ENCODE measurements around the gene MVD. TPM values are rescaled to one million over a fixed set of nuclear protein-coding genes. Genes with fewer than 3 reads are reported as not detected.
A peak's percentile ranks its signal among the peaks of the same experiment; 100 is the strongest.

MVD gene
- total and polyA plus RNA-seq, 2 of the 13 experiments (the other 11 are each of a cell fraction or from before 2014, with no cell fraction given), result 28.1 to 187 TPM

DNA sequence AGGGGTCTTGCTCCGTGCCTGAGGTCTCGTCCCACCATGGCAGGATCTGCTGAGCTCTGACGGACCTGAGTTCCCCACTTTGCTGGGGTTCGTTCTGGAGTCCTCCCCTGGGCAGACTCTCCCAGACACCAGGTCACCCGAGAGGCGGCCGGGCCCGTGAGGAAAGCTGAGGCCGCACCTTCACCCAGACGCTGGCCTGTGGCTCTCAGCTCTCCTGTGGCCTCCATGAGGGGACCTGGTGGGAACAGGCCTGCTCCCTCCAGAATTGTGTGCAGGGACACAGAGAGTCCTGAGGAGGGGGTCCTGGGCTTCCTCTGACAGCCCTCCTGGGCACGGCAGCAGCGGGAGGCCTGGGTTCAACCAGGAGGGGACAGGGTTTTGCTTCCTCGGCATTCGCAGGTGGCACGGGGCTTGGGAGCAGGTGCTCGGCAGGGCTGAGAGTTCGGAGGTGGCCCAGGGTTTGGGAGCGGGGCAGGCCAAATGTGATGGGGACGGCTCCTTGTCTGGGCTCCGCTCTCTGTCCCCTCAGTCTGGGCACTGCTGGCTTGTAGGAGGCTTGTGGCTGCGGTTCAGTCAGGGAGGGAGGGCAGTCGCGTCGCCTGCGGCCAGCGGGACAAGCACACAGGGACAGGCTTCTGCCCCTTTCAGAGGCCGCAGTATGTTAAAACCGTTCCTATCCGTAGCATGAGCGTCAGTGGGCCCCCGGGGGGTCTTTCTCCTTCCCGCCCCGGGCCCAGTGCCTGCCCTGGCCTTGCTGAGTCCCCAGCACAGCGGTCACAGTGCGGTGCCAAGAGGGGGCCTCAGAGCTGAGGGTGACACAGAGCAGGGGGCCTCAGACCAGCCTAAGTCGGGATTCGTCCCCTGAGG, 31.6 kb upstream of the MVD start (continued):
- TF ChIP-seq ZSCAN21 (CRISPR knock-in tag; IDR thresholded peaks at IDR 0.05; ENCODE audit: borderline replicate concordance), result no peak

DNA sequence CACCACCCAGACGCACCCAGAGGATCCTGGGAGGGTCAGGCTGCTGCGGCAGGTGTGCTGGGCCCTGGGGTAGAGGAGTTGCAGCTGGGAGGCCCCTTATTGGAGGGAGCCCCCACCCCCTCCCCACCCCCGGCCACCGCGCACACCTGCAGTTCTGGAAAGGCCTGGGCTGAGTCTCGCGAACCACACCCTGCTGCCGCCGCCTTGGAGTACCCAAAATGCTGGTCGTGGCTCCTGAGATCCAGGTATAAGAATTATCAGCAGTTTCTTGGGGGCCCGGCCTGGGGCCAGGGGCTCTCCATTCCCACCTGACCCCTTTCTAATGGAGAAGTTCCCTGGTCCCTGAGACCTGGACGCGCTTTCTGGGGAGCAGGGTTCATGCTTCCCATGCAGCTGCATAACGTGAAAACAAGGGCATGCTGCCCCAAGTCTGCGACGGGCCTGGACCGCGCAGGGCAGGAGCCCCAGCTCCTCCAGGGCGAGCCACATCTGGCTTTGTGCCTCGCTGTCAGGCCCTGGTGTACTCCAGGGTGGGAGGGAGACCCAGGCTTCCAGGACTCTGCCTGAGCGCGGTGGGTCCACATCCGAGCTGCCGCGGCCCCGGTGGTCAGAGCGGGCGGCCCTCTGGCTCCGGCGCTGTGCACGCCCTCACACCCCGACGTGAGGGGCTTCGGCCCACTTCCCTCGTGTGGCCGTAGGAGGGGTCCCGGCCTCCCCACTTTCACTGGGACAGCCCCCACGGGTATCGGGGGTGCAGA, 30.7 kb upstream of the MVD start:
- TF ChIP-seq, protein P1, sequence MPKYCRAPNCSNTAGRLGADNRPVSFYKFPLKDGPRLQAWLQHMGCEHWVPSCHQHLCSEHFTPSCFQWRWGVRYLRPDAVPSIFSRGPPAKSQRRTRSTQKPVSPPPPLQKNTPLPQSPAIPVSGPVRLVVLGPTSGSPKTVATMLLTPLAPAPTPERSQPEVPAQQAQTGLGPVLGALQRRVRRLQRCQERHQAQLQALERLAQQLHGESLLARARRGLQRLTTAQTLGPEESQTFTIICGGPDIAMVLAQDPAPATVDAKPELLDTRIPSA (CRISPR knock-in tag; IDR thresholded peaks at IDR 0.05; ENCODE audit: borderline replicate concordance), result no peak
- TF ChIP-seq, protein P2, sequence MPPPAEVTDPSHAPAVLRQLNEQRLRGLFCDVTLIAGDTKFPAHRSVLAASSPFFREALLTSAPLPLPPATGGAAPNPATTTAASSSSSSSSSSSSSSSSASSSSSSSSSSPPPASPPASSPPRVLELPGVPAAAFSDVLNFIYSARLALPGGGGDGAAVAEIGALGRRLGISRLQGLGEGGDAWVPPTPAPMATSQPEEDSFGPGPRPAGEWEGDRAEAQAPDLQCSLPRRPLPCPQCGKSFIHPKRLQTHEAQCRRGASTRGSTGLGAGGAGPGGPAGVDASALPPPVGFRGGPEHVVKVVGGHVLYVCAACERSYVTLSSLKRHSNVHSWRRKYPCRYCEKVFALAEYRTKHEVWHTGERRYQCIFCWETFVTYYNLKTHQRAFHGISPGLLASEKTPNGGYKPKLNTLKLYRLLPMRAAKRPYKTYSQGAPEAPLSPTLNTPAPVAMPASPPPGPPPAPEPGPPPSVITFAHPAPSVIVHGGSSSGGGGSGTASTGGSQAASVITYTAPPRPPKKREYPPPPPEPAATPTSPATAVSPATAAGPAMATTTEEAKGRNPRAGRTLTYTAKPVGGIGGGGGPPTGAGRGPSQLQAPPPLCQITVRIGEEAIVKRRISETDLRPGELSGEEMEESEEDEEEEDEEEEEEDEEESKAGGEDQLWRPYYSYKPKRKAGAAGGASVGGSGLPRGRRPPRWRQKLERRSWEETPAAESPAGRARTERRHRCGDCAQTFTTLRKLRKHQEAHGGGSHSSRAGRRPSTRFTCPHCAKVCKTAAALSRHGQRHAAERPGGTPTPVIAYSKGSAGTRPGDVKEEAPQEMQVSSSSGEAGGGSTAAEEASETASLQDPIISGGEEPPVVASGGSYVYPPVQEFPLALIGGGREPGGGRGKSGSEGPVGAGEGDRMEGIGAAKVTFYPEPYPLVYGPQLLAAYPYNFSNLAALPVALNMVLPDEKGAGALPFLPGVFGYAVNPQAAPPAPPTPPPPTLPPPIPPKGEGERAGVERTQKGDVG (CRISPR knock-in tag; IDR thresholded peaks at IDR 0.05; ENCODE audit: borderline replicate concordance), result 0 out of 2 replicates have a peak, but pooled peaks have one; percentile 21
- no peak for ATAC-seq
- no peak for FAIRE-seq
- ChIA-PET CTCF (ENCODE audit: low intra/inter-chr PET ratio, low total read pairs) (no interaction called here), POLR2A (no interaction called here)
- H3K27me3 ChIP-seq (ENCODE audit: control insufficient read depth in 1 of 2, insufficient read depth in 2 of 2, low read length in 2 of 2), result peaks cover 37 to 58% of the 10 kb centered on the region in 2 experiments
- no peak overlapping the region for H3K27ac ChIP-seq (ENCODE audit: extremely low read length, insufficient read depth, low read length)
- peaks cover 6 to 12% of the 10 kb centered on the region in 2 experiments; a peak in 4 of 5 replicates for H3K36me3 ChIP-seq (replicated peaks in 1 of 2; ENCODE audit: control insufficient read depth in 1 of 2, insufficient read depth in 2 of 2, low read length in 2 of 2)
- no peak overlapping the region for H2AFZ ChIP-seq (ENCODE audit: low read length)
- DNase-seq (ENCODE audit: low spot score), result no peak
- BruUV-seq (replicated peaks), result no TSS peak
- H3K4me3 ChIP-seq (replicated peaks in 1 of 3; ENCODE audit: insufficient read depth in 1 of 3, low read depth in 2 of 3, low read length in 3 of 3), result no peak overlapping the region
- no peaks in the 10 kb centered on the region for H3K9me3 ChIP-seq (ENCODE audit: low read length)
- no peak overlapping the region for H3K4me2 ChIP-seq (ENCODE audit: low read depth, low read length)
- in situ Hi-C loops (cut with HindIII; ENCODE audit: extremely low pct_ligation_motif_present, low pct_unique_long_range_greater_than_20kb), result no loop called here
- peaks cover 14% of the 10 kb centered on the region for H3K4me1 ChIP-seq (ENCODE audit: insufficient read depth, low read length)
- no peaks in the 10 kb centered on the region for H4K20me1 ChIP-seq (ENCODE audit: insufficient read depth, low read length)
- H3K9ac ChIP-seq (ENCODE audit: insufficient read depth, low read depth, low read length), result no peak overlapping the region
- 50% methylated on average over 13 of the region's 39 CpGs for WGBS (ENCODE audit: low lambda C conversion rate)
- H3K79me2 ChIP-seq (ENCODE audit: insufficient read depth, low read length), result no peaks in the 10 kb centered on the region
- intact Hi-C loops (cut with micrococcal nuclease; ENCODE audit: unreplicated experiment), result no loop called here

Measured in HepG2 (cell line).